ENCODE measurements around the gene RFC4. TPM values are rescaled to one million over a fixed set of nuclear protein-coding genes. Genes with fewer than 3 reads are reported as not detected.
"Not testable (repeated sequence)": the region's sequence is repeated elsewhere in the genome, so short reads cannot be mapped to it uniquely, and the experiment has no call there.

Gene RFC4
- total RNA-seq, 2 experiments from 2014 or later = 114 to 118 TPM

- intact Hi-C loops (cut with micrococcal nuclease; ENCODE audit: unreplicated experiment) = no loop called here
- TF ChIP-seq EZH2phosphoT487 (IDR thresholded peaks at IDR 0.05; ENCODE audit: borderline replicate concordance, low read depth, low read length) (no peak), CTCF (conservative IDR thresholded peaks at IDR 0.05; ENCODE audit: low read length) (no peak)
- DNase-seq (ENCODE audit: low spot score) = no peak
- H3K4me3 ChIP-seq (ENCODE audit: low read depth, low read length, poor library complexity, severe bottlenecking) = no peak overlapping the region
- peaks cover 10% of the 10 kb centered on the region for H3K4me1 ChIP-seq (ENCODE audit: insufficient read depth, low read length, poor library complexity, severe bottlenecking)
- no peaks in the 10 kb centered on the region for H3K9me3 ChIP-seq (ENCODE audit: low read length)
- BruUV-seq (replicated peaks) = no TSS peak
- H3K4me2 ChIP-seq (ENCODE audit: low read length) = no peak overlapping the region
- H3K9me2 ChIP-seq (ENCODE audit: insufficient read depth, low read length) = no peaks in the 10 kb centered on the region
- H3K36me3 ChIP-seq (ENCODE audit: insufficient read depth, low read length) = no peaks in the 10 kb centered on the region
- H3K27ac ChIP-seq (ENCODE audit: low read depth, low read length, poor library complexity, severe bottlenecking) = no peak overlapping the region
- POLR2A ChIA-PET = no interaction called here
- H2AFZ ChIP-seq (ENCODE audit: low read length) = no peak overlapping the region
- no peaks in the 10 kb centered on the region for H3K79me2 ChIP-seq (ENCODE audit: insufficient read depth, low read depth, low read length)
- CTCF ChIA-PET (ENCODE audit: unreplicated experiment) = no interaction called here
- no peaks in the 10 kb centered on the region for H4K20me1 ChIP-seq (ENCODE audit: insufficient read depth, low read length)
Measured at GRCh38 chr3:186814100-186814499, 7.8 kb upstream of the RFC4 start.

GRCh38 chr3:186811313-186811712 is 5.0 kb upstream of the RFC4 start:
- DNase-seq (ENCODE audit: low spot score); POLR2A ChIA-PET; H3K27ac ChIP-seq (ENCODE audit: low read depth, low read length, poor library complexity, severe bottlenecking); H4K20me1 ChIP-seq (ENCODE audit: insufficient read depth, low read length); H2AFZ ChIP-seq (ENCODE audit: low read length); H3K9me3 ChIP-seq (ENCODE audit: low read length); H3K36me3 ChIP-seq (ENCODE audit: insufficient read depth, low read length); BruUV-seq (replicated peaks); H3K9me2 ChIP-seq (ENCODE audit: insufficient read depth, low read length); H3K4me3 ChIP-seq (ENCODE audit: low read depth, low read length, poor library complexity, severe bottlenecking); CTCF ChIA-PET (ENCODE audit: unreplicated experiment); H3K79me2 ChIP-seq (ENCODE audit: insufficient read depth, low read depth, low read length); intact Hi-C loops (cut with micrococcal nuclease; ENCODE audit: unreplicated experiment); H3K4me2 ChIP-seq (ENCODE audit: low read length): not testable (repeated sequence)
- H3K4me1 ChIP-seq (ENCODE audit: insufficient read depth, low read length, poor library complexity, severe bottlenecking) = peaks cover 19% of the 10 kb centered on the region

- no peak overlapping the region for H3K4me3 ChIP-seq (ENCODE audit: low read depth, low read length, poor library complexity, severe bottlenecking)
- intact Hi-C loops (cut with micrococcal nuclease; ENCODE audit: unreplicated experiment) = no loop called here
- peaks cover 15% of the 10 kb centered on the region for H3K4me1 ChIP-seq (ENCODE audit: insufficient read depth, low read length, poor library complexity, severe bottlenecking)
- H3K9me2 ChIP-seq (ENCODE audit: insufficient read depth, low read length) = no peaks in the 10 kb centered on the region
- peaks cover 8% of the 10 kb centered on the region for H3K79me2 ChIP-seq (ENCODE audit: insufficient read depth, low read depth, low read length)
- DNase-seq (ENCODE audit: low spot score) = no peak
- H3K9me3 ChIP-seq (ENCODE audit: low read length) = 0 out of 2 replicates have a peak, but pooled peaks cover 4% of the 10 kb centered on the region
- H4K20me1 ChIP-seq (ENCODE audit: insufficient read depth, low read length) = no peaks in the 10 kb centered on the region
- no peak overlapping the region for H3K4me2 ChIP-seq (ENCODE audit: low read length)
- TF ChIP-seq EZH2phosphoT487 (IDR thresholded peaks at IDR 0.05; ENCODE audit: borderline replicate concordance, low read depth, low read length) (no peak), CTCF (conservative IDR thresholded peaks at IDR 0.05; ENCODE audit: low read length) (no peak)
- peaks cover 7% of the 10 kb centered on the region for H3K36me3 ChIP-seq (ENCODE audit: insufficient read depth, low read length)
- no peak overlapping the region for H2AFZ ChIP-seq (ENCODE audit: low read length)
- CTCF ChIA-PET (ENCODE audit: unreplicated experiment) = no interaction called here
- POLR2A ChIA-PET = interaction anchor here (0.6 kb wide), 1 partner anchor 200 kb away, joined by 4 read pairs; no protein-coding TSS in a partner anchor
- no TSS peak for BruUV-seq (replicated peaks)
- no peak overlapping the region for H3K27ac ChIP-seq (ENCODE audit: low read depth, low read length, poor library complexity, severe bottlenecking)
Measured at GRCh38 chr3:186810336-186810996, 4.2 kb upstream of the RFC4 start.

All from OCI-LY7 (cell line).